NOMO-1 treated with dmso at 0.1 percent for 144 hours (cell line): Measurements from ENCODE around the gene KIF25.

ENCODE experiments used
- DNase-seq: peaks from one replicate; lab custom pipeline; 2025; ENCODE audit not compliant: unreplicated experiment; lab: John Stamatoyannopoulos, UW

Gene KIF25

GRCh38 chr6:168035098-168035660 lies 37.7 kb downstream of the KIF25 start:
- DNase-seq, result no peak

DNA sequence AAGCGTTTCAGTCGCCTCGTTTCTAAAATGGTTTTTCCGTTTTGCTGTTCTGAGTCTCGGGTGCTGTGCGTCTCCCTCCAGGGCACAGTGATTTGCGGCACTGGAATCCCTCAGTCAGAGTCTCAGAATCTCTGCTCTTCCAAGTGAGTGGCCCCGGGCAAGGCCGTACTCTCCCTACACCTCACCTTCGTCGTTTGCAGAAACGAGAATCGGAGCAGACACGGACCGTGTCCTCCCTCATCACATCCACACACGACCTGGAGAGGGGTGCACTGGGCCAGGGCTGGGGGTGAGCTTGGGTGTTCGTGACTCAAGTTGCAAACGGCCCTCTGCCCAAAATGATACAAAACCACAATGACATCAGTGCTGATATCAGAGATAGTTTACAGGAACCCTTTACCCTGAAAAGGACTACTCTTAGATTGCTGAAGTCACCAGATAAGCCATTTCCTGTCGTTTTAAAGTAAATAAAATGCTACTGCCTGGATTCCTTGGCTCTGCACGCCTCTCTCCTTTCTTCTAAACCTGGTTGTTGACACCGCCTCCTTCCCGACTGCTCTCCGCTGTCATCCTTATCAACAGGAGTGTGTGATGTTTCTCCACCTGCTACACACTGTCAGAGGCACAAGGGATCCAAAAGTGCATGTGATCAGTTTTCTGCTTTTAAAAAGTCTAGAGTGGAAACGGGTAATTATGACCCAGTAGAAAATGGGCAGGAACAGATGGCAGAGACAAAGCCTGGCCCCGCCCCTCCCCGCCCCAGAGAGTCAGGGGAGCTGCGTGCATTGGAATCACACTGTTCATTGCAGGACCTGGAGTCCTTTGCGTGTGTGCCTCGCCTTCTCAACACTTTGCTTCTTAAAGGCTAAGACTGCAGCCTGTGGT lies 38.4 kb downstream of the KIF25 start:
- no peak for DNase-seq

DNA sequence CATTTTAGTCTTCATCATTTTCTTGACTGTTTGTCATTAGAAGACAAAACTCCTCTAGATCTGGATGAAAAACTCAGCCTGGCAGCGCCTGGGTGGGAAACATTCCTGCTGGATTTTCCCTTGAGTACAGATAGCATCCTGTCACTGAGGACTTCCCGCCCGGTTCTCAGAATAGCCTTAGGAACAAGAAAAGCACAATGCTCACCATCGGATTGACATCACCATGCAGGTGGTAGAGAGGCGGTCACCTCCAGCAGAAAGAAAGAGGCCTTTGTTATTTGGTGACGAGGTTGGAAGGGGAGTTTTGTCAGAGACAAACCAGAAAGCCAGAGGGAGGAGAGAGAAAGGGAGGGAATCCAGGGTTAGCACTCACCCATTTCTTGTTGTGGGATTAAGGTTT lies 39.8 kb downstream of the KIF25 start:
- no peak for DNase-seq

GRCh38 chr6:168037856-168038255 lies 40.4 kb downstream of the KIF25 start:
- no peak for DNase-seq

- DNase-seq, result no peak
Observed at GRCh38 chr6:168038576-168039140, 41.2 kb downstream of the KIF25 start.

DNA sequence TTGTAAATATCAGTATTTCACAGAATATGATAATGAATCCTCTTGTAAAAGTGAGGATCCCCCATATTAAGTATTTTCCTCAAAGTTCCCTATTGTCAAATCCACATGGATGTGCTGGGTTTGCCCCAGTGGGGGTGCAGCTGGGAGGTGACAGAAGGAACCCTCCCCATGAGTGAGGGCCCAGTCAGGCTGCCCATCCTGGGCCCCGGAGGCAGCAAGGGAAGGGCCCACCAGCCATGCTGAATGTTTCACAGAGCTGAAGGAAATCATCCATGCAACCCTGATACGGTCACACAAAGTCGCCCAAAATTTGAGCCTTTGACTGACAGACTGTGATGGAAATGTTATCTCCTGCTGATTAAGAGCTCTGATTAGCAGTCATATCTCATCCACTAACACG lies 41.8 kb downstream of the KIF25 start:
- no peak for DNase-seq

GRCh38 chr6:168039849-168040248 lies 42.4 kb downstream of the KIF25 start:
- DNase-seq, result no peak

- DNase-seq, result no peak
Observed at GRCh38 chr6:168040856-168041496, 43.5 kb downstream of the KIF25 start.

DNA sequence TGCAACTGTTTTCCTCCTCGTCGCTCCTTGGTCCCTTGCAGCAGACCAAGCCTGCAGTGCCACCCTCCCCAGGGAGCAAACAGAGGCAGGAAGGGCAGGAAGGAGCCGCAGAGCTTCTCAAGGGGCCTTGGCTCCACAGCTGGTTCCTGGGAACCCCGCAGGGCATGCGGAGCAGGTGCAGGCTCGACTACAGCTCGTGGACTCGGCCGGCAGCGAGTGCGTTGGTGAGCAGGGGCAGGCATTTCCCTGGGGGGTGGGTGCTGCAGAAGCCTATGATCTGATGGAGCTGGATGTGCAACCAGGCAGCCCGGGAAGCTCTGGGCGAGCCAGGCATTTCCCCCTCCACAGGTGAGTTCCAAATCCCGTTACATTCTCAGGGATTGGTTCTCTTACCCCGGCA lies 44.5 kb downstream of the KIF25 start:
- DNase-seq, result no peak

DNA sequence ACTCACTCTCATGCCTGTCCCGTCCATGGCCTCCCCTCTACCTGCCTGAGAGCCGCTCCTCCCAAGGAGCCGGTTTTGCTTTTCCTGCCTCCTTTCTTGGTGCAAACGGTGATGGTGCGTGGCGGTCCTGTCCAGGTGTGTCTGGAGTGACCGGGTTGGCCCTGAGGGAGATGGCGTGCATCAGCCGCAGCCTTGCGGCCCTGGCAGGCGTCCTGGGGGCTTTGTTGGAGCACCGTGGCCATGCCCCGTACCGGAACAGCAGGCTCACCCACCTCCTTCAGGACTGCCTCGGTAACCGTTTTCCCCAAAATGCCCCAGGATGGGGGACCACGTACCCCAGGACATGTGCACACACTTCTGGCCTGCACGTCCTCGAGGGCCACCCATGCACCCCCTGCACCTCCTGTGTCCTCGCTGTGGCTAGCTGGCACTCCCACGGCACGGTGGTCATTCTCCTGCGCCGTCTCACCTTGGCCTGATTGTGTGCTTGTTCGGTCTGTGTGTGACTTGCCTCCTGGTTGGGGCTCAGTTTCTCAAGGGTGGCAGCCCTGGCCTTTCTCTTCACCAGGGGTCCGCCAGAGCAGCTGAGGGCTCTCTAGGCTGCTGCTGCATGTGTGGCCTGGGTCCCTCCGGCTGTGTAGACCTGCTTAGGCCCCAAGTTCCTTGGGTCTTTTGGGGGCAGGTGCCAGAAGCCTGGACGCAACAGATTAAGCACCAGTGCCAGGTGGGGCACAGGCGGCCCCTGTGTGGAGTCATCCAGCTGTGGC lies 45.1 kb downstream of the KIF25 start:
- no peak for DNase-seq

GRCh38 chr6:168043193-168043847 lies 45.8 kb downstream of the KIF25 start:
- DNase-seq, result no peak

DNA sequence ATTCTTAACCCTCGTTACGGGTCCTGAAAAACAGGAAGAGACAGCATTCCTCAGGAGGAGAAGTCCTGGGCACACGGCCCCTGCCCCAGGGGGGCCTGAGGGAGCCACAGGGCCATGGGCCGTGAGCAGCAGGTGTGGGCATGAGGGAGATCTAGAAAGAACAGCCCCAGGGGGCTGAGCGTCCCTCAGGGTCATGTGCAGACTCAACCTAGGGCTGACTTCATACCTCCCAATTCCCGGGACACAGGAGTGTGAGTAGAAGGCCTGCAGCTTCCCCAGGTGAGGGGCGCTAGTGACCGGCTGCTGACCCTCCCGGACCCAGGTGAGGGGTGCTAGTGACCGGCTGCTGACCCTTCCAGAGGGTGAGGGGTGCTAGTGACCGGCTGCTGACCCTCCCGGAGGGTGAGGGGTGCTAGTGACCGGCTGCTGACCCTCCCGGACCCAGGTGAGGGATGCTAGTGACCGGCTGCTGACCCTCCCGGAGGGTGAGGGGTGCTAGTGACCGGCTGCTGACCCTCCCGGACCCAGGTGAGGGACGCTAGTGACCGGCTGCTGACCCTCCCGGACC lies 46.5 kb downstream of the KIF25 start:
- DNase-seq, result no peak

- no peak for DNase-seq
Observed at GRCh38 chr6:168044521-168045130, 47.2 kb downstream of the KIF25 start.

DNA sequence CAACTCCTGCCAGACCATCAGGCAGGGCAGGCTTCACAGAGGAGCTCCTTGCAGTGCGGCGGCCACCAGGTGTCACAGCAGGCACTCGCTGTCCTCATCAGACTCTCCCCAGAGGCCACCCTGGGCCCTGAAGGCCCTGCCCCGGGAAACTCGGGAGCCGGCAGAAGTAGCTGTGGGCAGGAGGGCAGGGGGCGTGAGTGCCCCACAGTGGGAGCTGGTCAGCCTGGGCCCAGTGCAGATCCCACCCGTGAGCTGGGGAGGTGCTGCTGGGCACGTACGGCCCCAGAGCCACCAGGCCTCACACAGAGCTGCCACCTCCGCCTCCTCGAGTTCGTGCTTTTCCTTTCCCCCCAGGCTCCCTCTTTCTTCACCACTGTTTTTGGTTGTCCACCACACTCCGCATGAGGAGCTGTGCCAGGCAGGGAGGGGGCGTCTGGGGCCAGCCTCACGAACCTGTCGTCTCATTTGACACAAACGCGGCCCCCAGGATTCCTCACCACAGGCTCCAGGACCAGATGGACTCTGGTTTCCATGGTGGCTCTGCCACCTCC lies 47.7 kb downstream of the KIF25 start:
- DNase-seq, result no peak

- no peak for DNase-seq
Observed at GRCh38 chr6:168045706-168046620, 48.5 kb downstream of the KIF25 start.

- no peak for DNase-seq
Observed at GRCh38 chr6:168046696-168047095, 49.2 kb downstream of the KIF25 start.

DNA sequence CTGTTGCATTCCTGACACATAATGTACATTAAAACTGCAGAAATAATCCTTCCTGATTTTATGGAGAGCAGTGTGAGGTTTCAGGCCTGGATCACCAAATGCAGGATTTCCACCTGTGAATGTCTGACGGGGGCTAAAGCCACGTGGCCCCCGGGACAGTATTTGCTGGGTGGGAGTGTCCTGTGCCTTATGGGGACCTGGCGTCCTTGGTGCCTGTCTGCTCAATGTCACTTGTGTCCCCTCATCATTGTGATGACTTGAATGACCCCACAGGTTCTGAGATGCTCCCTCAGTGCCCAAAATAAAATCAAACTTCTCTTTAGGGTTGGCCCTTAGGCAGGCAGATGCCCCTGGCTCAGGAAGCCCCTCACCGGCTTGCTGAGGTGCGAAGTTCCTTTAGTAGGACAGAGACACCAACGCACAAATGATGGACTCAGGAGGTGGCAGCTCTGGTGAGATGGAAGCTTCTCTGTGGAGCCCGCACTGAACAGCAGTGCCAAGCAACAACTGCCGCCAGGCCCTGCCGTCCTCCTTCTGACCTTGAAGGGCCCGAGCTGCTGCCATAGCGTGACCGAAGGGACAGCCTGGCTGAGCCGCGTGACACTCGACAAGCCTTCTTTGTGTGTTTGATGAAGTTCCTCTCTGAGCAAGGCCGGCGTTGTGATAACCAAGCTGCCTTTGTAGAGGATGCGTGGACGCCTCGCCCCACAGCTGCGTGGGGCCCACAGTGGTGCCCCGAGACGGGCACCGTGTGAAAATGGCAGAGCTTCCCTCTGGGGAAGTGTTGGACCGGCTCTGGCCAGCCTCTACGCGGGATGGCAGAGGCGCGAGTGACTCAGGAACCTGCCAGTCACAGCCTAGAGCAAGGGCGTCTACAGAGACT lies 50.6 kb downstream of the KIF25 start:
- no peak for DNase-seq

- no peak for DNase-seq
Observed at GRCh38 chr6:168048724-168049025, 51.2 kb downstream of the KIF25 start.
